Breast epithelium (tissue), 4 donors: ENCODE measurements around the gene KIF4B. TPM values are rescaled to one million over a fixed set of nuclear protein-coding genes. Genes with fewer than 3 reads are reported as not detected.

ENCODE experiments used
- DNase-seq, 2 donors: peaks; one replicate each; pipeline ENCODE4 v3.0.0-alpha.2; 2019; ENCODE audit warnings: low spot score in 2 of 2
- H3K27ac ChIP-seq, 2 donors: fragments of 200-600 bp; sonication (generic) in 1 of 2; one replicate each; pipeline ENCODE4 v1.5.1; 2016 to 2019; ENCODE audit warnings: mild to moderate bottlenecking in 1 of 2
- H3K27me3 ChIP-seq, 2 donors: fragments of 200-600 bp; sonication (generic) in 1 of 2; one replicate each; pipeline versions ENCODE4 v1.5.1 to v1.6.0; 2017 to 2019; ENCODE audit warnings: control low read depth in 1 of 2, mild to moderate bottlenecking in 1 of 2
- H3K36me3 ChIP-seq: fragments of 200-600 bp; one replicate; pipeline ENCODE4 v1.5.1; 2019
- H3K4me1 ChIP-seq, 2 donors: fragments of 200-600 bp; sonication (generic); one replicate each; pipeline ENCODE4 v1.5.1; 2016 to 2019; ENCODE audit warnings: control low read depth in 1 of 2
- H3K4me3 ChIP-seq, 3 donors: fragments of 200-600 bp; sonication (generic); 1 replicate in 2 of 3; 2 replicates in 1 of 3; pipeline ENCODE4 v1.5.1; 2016 to 2019; ENCODE audit warnings: mild to moderate bottlenecking in 3 of 3, moderate library complexity in 2 of 3
- H3K9me3 ChIP-seq, 2 donors: fragments of 200-600 bp; sonication (generic) in 1 of 2; one replicate each; pipeline ENCODE4 v1.5.1; 2016 to 2019; ENCODE audit warnings: control low read depth in 1 of 2
- POLR2A ChIP-seq: fragments of 450-650 bp; IDR thresholded peaks from one replicate; pipeline ENCODE4 v1.6.1; 2016; ENCODE audit warnings: antibody characterized with exemption, mild to moderate bottlenecking, moderate library complexity
- POLR2AphosphoS5 ChIP-seq, 3 donors: sonication (generic); formaldehyde crosslinking; IDR thresholded peaks; one replicate each; pipeline ENCODE4 v1.6.1; 2017; ENCODE audit warnings: antibody characterized with exemption in 3 of 3
- intact Hi-C: fragments of 100-400 bp; cut with DNase I; formaldehyde crosslinking; loops from one replicate; pipeline ENCODE4 v1.15.1; 2023; ENCODE audit warnings: low total_unique reads
- total RNA-seq, 3 donors: library from RNA; depleted of rRNA; stranded (reverse); fragments of >200 nt; gene quantifications; one replicate each; pipeline ENCODE4 v1.1.0, GENCODE V29; 2016
- TF ChIP-seq, protein P1 (sequence below), 3 donors: fragments of 450-650 bp; IDR thresholded peaks; one replicate each; pipeline ENCODE4 v1.5.1; 2016 to 2017; ENCODE audit warnings: antibody characterized with exemption in 3 of 3, mild to moderate bottlenecking in 3 of 3, moderate library complexity in 3 of 3

KIF4B gene
- total RNA-seq, 3 donors from 2014 or later: not detected

DNA sequence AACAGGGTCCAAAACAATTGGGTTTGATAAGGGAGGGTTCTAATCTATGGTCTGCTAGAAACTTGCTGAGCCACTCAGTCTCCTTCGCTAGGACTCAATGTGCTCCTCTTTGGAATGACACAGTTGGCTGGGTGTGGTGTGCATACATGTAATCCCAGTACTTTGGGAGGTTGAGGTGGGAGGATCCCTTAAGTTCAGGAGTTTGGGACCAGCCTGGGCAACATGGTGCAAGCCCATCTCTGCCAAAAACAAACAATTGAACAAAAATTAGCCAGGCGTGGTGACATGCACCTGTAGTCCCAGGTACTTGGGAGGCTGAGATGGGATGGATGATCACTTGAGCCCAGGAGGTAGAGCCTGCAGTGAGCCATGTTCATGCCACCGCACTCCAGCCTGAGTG is 2.7 kb upstream of the KIF4B start:
- Histone ChIP-seq H3K4me1 (no peaks in the 10 kb centered on the region), H3K36me3 (no peaks in the 10 kb centered on the region), H3K9me3 (no peaks in the 10 kb centered on the region), H3K27ac (no peak overlapping the region), H3K4me3 (no peak overlapping the region), H3K27me3 (no peaks in the 10 kb centered on the region)
- intact Hi-C loops: no loop called here
- no peak for DNase-seq
- no peak for TF ChIP-seq POLR2AphosphoS5 (IDR thresholded peaks at IDR 0.05)
- TF ChIP-seq POLR2A: no peak
- TF ChIP-seq, protein P1, sequence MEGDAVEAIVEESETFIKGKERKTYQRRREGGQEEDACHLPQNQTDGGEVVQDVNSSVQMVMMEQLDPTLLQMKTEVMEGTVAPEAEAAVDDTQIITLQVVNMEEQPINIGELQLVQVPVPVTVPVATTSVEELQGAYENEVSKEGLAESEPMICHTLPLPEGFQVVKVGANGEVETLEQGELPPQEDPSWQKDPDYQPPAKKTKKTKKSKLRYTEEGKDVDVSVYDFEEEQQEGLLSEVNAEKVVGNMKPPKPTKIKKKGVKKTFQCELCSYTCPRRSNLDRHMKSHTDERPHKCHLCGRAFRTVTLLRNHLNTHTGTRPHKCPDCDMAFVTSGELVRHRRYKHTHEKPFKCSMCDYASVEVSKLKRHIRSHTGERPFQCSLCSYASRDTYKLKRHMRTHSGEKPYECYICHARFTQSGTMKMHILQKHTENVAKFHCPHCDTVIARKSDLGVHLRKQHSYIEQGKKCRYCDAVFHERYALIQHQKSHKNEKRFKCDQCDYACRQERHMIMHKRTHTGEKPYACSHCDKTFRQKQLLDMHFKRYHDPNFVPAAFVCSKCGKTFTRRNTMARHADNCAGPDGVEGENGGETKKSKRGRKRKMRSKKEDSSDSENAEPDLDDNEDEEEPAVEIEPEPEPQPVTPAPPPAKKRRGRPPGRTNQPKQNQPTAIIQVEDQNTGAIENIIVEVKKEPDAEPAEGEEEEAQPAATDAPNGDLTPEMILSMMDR (IDR thresholded peaks at IDR 0.05): no peak

DNA sequence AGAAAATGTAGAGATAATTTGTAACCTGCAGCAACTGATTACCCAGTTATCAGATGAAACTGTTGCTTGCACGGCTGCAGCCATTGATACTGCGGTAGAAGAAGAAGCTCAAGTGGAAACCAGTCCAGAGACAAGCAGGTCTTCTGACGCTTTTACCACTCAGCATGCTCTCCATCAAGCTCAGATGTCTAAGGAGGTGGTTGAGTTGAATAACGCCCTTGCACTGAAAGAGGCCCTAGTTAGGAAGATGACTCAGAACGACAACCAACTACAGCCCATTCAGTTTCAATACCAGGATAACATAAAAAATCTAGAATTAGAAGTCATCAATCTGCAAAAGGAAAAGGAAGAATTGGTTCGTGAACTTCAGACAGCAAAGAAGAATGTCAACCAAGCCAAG is 1.7 kb downstream of the KIF4B start:
- no peak overlapping the region for H3K27ac ChIP-seq
- intact Hi-C loops: no loop called here
- TF ChIP-seq POLR2AphosphoS5 (IDR thresholded peaks at IDR 0.05) (no peak), POLR2A (no peak)
- TF ChIP-seq, protein P1 (IDR thresholded peaks at IDR 0.05): no peak
- no peak for DNase-seq
- no peak overlapping the region for H3K4me3 ChIP-seq
- H3K9me3 ChIP-seq: peaks cover 0 to 4% of the 10 kb centered on the region in 2 donors
- H3K36me3 ChIP-seq: no peaks in the 10 kb centered on the region
- no peaks in the 10 kb centered on the region for H3K27me3 ChIP-seq
- no peaks in the 10 kb centered on the region for H3K4me1 ChIP-seq

DNA sequence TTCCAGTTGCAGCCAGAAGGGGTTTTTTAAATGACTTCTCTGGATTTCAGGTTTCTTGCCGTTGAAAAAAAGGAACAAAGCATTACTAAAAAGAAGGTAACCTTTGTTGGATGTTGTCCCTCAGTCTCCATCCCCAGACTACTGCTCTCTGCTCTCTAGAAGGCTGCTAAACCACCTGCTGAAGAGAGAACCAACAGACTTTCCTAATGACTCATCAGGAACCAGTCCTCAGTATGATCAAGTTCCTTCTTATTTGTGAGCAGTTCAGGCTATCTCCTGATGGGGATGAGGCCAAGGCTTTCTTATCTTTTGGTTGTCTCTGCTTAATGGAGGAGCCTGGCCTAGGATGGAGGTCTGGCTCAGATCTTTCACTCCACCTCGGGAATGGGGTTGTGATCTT is 4.1 kb downstream of the KIF4B start:
- Histone ChIP-seq H3K4me3 (no peak overlapping the region), H3K27me3 (no peaks in the 10 kb centered on the region), H3K9me3 (peaks cover 0 to 4% of the 10 kb centered on the region in 2 donors), H3K4me1 (no peaks in the 10 kb centered on the region), H3K27ac (no peak overlapping the region), H3K36me3 (no peaks in the 10 kb centered on the region)
- intact Hi-C loops: no loop called here
- no peak for DNase-seq
- TF ChIP-seq, protein P1 (IDR thresholded peaks at IDR 0.05): no peak
- TF ChIP-seq POLR2AphosphoS5 (IDR thresholded peaks at IDR 0.05): no peak

DNA sequence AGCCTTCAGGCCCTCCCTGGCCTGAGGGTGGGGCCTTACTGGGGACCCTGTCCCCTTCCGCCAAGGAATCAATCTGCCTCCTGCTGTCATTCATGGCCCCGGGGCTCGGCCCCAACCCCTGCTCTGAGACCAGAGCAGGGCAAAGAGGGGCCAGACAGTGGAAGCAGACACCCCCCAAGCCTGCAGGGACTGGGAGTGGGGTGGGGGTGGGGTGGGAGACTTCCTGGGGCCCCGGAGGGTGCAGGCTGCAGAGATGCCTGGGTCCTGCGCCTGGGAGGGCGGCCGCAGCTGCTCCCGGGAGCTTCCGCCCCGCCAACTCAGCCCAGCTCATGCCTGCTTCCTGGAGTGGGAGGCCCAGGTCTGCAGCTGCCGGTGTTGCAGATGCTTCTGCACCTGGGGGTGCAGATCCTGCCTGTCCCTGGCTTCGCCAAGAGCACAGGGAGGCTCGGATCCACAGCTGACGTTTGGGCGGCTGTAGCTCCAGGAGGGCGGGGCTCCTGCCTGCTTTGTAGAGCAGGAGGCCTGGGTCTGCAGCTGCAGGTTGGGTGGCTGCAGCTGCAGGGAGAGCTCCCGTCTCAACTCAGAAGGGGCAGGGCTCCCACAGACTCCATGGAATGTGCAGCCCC is 6.2 kb downstream of the KIF4B start:
- intact Hi-C loops: no loop called here
- TF ChIP-seq, protein P1 (IDR thresholded peaks at IDR 0.05): no peak
- TF ChIP-seq POLR2A: no peak
- no peak for TF ChIP-seq POLR2AphosphoS5 (IDR thresholded peaks at IDR 0.05)
- Histone ChIP-seq H3K36me3 (no peaks in the 10 kb centered on the region), H3K27me3 (no peaks in the 10 kb centered on the region), H3K27ac (no peak overlapping the region), H3K4me1 (no peaks in the 10 kb centered on the region), H3K9me3 (peaks cover 0 to 4% of the 10 kb centered on the region in 2 donors), H3K4me3 (no peak overlapping the region)
- DNase-seq: no peak

DNA sequence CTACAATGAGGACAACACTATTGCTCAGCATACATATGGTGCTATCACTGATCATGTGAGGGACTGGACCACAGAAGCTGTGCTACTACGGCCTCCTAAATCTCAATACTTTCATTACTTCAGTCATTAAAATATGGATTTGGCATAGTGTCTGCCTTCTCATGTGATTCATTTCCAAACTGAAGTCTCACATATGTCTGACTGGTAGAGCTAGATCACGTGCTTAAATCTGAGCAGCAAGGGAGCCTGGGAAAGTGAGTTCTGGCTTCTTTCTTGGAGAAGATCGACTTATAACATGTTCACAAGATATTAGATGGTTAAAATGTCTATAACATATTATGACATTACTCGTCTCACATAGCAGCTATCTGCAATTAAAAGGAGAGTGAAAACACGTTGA is 8.3 kb downstream of the KIF4B start:
- TF ChIP-seq POLR2AphosphoS5 (IDR thresholded peaks at IDR 0.05): no peak
- no peak for TF ChIP-seq POLR2A
- TF ChIP-seq, protein P1 (IDR thresholded peaks at IDR 0.05): no peak
- Histone ChIP-seq H3K9me3 (no peaks in the 10 kb centered on the region), H3K4me3 (no peak overlapping the region), H3K4me1 (no peaks in the 10 kb centered on the region), H3K36me3 (no peaks in the 10 kb centered on the region), H3K27ac (no peak overlapping the region), H3K27me3 (no peaks in the 10 kb centered on the region)
- no peak for DNase-seq
- intact Hi-C loops: no loop called here
